Measurements from ENCODE around the gene CCDC88C. TPM values are rescaled to one million over a fixed set of nuclear protein-coding genes. Genes with fewer than 3 reads are reported as not detected.

Gene CCDC88C
- total RNA-seq, 2 donors from 2014 or later = 4.0 to 4.4 TPM

DNA sequence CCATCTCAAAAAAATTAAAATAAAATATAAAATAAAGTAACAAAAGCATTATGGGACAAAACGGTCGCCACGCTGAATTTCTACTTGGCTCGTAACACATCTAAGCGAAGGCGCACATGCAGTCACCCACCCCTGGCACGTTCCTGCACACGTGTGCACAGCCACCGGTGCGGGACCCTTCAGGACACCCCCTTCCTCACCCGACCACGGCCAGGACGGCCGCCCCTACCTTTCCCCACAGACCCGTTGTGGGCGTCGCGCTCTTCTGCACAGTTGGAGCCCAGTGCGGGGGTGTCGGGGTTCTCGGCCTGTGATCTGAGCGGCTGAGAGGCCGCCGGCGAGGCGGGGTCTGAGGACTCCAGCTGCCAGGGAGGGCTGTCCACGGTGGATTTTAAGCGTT, 128.7 kb downstream of the CCDC88C start:
- H3K9me3 ChIP-seq = no peaks in the 10 kb centered on the region
- DNase-seq (ENCODE audit: low spot score) = no peak
- no peaks in the 10 kb centered on the region for H3K27me3 ChIP-seq
- peaks cover 0 to 17% of the 10 kb centered on the region in 2 donors for H3K4me1 ChIP-seq
- no peak overlapping the region for H3K4me3 ChIP-seq
- H3K36me3 ChIP-seq = no peaks in the 10 kb centered on the region
- TF ChIP-seq, protein P1, sequence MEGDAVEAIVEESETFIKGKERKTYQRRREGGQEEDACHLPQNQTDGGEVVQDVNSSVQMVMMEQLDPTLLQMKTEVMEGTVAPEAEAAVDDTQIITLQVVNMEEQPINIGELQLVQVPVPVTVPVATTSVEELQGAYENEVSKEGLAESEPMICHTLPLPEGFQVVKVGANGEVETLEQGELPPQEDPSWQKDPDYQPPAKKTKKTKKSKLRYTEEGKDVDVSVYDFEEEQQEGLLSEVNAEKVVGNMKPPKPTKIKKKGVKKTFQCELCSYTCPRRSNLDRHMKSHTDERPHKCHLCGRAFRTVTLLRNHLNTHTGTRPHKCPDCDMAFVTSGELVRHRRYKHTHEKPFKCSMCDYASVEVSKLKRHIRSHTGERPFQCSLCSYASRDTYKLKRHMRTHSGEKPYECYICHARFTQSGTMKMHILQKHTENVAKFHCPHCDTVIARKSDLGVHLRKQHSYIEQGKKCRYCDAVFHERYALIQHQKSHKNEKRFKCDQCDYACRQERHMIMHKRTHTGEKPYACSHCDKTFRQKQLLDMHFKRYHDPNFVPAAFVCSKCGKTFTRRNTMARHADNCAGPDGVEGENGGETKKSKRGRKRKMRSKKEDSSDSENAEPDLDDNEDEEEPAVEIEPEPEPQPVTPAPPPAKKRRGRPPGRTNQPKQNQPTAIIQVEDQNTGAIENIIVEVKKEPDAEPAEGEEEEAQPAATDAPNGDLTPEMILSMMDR (IDR thresholded peaks at IDR 0.05) = no peak
- no peak overlapping the region for H3K27ac ChIP-seq

DNA sequence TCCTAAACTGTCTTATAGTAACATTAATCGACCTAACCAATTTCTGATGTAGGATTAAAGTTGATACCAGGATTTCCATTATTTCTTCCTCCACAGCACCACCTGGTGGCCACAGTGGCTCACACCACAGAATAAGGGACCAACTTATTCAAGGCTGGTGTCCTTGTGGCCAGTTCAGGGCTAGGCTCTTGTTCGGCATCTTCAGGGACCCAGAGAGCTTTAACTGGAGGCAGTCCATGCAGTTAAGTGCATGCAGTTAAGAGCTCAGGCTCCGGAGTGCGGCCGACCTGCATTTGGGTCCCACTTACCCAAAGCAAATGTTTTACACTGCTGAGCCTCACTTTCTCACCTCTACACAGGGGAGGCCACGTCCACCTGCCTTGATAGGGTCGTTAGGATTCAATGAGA, 131.1 kb downstream of the CCDC88C start:
- TF ChIP-seq, protein P1 (IDR thresholded peaks at IDR 0.05) = peak; percentile 78 to 92
- Histone ChIP-seq H3K27me3 (no peaks in the 10 kb centered on the region), H3K4me1 (peaks cover 0 to 25% of the 10 kb centered on the region in 2 donors), H3K9me3 (no peaks in the 10 kb centered on the region), H3K36me3 (no peaks in the 10 kb centered on the region), H3K4me3 (no peak overlapping the region), H3K27ac (no peak overlapping the region)
- peak; percentile 84 for DNase-seq (ENCODE audit: low spot score)

DNA sequence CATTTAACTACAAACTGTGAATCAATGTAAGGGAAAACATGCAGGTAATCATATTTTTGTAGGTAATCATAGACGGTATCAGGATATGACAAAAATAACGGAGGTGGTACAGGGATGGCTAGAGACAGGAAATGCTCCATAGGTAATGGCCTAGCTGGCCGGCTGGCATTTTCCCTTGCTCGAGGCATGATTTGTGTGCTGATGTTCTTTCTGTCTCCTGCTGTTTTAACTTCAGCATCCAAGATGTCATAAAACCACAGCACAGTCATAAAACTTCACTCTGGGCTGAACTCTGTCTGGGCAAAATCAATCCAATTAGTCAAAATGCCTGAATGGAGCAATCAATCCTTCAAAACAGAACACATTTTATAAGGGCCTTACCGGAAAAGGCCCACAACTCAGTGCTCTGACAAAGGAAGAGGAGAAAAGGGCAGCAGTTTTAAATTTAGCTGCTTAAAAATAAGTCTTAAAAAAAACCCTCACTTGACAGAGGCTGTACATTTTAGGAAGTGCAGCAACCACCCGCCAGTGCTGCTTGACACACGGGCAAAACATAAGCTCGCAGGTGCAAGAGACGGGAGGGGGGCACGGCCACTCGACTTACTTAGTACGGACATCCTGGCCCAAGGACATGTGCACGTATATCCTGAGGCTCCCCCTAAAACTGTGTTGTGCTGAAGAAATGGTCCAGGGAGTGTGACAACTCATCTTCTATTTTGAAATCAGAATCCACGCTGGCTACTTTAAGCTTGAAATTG, 132.7 kb downstream of the CCDC88C start:
- Histone ChIP-seq H3K27ac (peak overlapping the region in 1 of 2 donors; percentile 1), H3K36me3 (no peaks in the 10 kb centered on the region)

DNA sequence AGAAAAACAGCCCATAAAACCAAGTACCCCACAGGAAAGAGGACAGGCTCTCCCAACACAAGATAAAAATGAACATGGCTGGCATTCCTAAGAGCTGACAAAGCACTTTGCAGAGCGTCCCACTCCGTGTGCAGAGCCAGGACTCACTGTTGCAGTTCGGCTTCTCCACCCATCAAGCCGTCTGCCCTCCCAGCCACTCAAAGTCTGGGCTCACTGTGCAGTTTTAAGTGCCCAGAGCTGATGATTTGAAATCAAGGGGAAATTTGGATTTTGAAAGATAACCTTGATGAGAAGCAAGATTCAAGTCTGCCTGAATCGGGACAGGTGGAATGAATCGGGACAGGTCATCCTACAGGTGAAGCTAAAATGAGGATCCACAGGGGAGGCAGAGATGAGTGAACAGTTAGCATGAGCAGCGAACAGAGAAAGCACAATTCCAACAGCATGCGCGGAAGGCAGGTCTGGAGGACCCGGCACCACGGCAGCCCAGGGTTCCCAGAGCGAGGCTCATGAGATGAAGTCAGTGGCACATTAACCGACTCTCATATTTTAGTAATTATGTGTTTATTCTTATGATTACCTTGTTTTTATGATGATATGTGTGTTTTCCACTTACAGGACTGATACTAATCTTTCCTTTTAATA, 133.4 kb downstream of the CCDC88C start:
- no peaks in the 10 kb centered on the region for H3K27me3 ChIP-seq
- H3K9me3 ChIP-seq = no peaks in the 10 kb centered on the region
- H3K4me1 ChIP-seq = peaks cover 0 to 25% of the 10 kb centered on the region in 2 donors
- TF ChIP-seq, protein P1 (IDR thresholded peaks at IDR 0.05) = no peak
- H3K36me3 ChIP-seq = no peaks in the 10 kb centered on the region
- H3K4me3 ChIP-seq = no peak overlapping the region
- H3K27ac ChIP-seq = no peak overlapping the region
- DNase-seq (ENCODE audit: low spot score) = no peak

More for the DNA sequence above, 132.7 kb downstream of the CCDC88C start:
- no peak overlapping the region for H3K4me3 ChIP-seq
- H3K9me3 ChIP-seq = no peaks in the 10 kb centered on the region
- no peak for DNase-seq (ENCODE audit: low spot score)
- TF ChIP-seq, protein P1 (IDR thresholded peaks at IDR 0.05) = no peak
- H3K4me1 ChIP-seq = peaks cover 0 to 25% of the 10 kb centered on the region in 2 donors
- H3K27me3 ChIP-seq = no peaks in the 10 kb centered on the region

DNA sequence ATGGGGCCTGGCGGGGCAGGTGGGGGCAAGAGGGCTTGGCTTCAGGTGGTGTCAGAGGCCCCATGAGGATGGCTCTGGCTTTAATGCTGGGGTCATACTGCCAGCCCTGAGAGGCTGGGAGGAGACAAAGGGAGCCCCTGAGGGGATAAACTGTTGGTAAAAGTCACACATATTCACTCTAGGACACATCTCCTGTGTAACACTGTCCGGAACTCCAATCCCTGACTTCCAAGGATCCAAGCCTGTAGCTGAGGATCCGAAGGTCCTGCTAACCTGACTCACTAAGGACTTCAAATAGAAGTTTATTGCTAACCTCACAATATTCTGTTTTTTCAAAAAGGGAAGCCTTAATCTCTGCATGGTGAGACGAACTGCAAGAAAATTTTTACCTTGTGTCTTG, 134.0 kb downstream of the CCDC88C start:
- Histone ChIP-seq H3K4me1 (peaks cover 0 to 25% of the 10 kb centered on the region in 2 donors), H3K9me3 (no peaks in the 10 kb centered on the region), H3K27ac (no peak overlapping the region), H3K36me3 (no peaks in the 10 kb centered on the region), H3K4me3 (no peak overlapping the region), H3K27me3 (no peaks in the 10 kb centered on the region)
- TF ChIP-seq, protein P1 (IDR thresholded peaks at IDR 0.05) = no peak
- DNase-seq (ENCODE audit: low spot score) = no peak

Data from right atrium auricular region (tissue), 2 donors.